SHP77 (cell line): ENCODE measurements around the gene PPP1R14B.
A peak's percentile ranks its signal among the peaks of the same experiment; 100 is the strongest.

Experiments
- DNase-seq, 2 experiments: peaks; one replicate each; lab custom pipeline; 2025; lab: John Stamatoyannopoulos, UW

Gene PPP1R14B

GRCh38 chr11:64230171-64230984 is 16.4 kb downstream of the PPP1R14B start, which contains the start of gene DNAJC4:
TSS of gene DNAJC4 (plus strand) at chr11:64230548. CDS start at chr11:64230855, 307 bp downstream.
- peak; percentile 93 to 94 for DNase-seq

GRCh38 chr11:64229744-64230170 is 17.0 kb downstream of the PPP1R14B start:
- no peak for DNase-seq

GRCh38 chr11:64229090-64229743 is 17.5 kb downstream of the PPP1R14B start:
- DNase-seq, result no peak

DNA sequence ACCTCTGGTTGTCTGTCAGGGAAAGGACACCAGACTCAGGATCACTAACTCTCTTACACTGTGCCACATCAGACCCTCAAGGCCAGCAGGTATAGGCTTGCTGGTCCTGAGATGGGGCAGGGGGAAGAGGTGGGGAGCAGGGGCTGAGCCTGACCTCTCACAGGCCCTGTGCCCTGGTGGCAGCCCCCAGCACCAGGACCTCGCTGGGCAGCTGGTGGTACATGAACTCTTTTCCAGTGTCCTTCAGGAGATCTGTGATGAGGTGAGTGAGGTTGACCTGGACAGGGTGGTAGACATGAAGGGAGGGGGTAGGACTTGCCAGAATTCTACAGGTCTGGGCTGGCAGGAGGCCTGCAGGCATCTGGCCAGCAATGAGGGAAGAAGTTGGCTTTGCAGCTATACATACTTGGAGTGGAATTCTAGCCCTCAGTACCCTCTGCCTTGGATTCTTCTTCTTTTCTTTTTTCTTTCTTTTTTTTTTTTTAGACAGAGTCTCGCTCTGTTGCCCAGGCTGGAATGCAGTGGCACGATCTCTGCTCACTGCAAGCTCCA is 19.3 kb downstream of the PPP1R14B start:
- no peak for DNase-seq

DNA sequence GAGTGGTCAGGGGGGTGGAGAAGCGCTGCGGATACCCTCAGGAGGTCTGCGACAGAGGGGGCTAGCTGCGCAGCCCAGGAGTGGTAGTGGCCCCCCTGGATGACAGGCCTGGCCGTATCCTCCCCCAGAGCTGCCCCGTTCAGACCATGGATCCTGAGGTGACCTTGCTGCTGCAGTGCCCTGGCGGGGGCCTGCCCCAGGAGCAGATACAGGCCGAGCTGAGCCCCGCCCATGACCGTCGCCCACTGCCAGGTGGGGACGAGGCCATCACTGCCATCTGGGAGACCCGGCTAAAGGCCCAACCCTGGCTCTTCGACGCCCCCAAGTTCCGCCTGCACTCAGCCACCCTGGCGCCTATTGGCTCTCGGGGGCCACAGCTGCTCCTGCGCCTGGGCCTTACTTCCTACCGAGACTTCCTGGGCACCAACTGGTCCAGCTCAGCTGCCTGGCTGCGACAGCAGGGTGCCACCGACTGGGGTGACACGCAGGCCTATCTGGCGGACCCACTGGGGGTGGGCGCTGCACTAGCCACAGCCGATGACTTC is 20.2 kb downstream of the PPP1R14B start:
- DNase-seq, result peak; percentile 69 to 83

GRCh38 chr11:64225608-64226506 is 20.9 kb downstream of the PPP1R14B start, which contains the start of the genes NUDT22 and TRPT1:
TSS of gene NUDT22 (plus strand) at chr11:64226274. CDS start at chr11:64226653, 379 bp downstream.
TSS of gene TRPT1 (minus strand) at chr11:64226186. CDS start at chr11:64225860, 326 bp downstream.
- DNase-seq, result peak; percentile 79 to 87

DNA sequence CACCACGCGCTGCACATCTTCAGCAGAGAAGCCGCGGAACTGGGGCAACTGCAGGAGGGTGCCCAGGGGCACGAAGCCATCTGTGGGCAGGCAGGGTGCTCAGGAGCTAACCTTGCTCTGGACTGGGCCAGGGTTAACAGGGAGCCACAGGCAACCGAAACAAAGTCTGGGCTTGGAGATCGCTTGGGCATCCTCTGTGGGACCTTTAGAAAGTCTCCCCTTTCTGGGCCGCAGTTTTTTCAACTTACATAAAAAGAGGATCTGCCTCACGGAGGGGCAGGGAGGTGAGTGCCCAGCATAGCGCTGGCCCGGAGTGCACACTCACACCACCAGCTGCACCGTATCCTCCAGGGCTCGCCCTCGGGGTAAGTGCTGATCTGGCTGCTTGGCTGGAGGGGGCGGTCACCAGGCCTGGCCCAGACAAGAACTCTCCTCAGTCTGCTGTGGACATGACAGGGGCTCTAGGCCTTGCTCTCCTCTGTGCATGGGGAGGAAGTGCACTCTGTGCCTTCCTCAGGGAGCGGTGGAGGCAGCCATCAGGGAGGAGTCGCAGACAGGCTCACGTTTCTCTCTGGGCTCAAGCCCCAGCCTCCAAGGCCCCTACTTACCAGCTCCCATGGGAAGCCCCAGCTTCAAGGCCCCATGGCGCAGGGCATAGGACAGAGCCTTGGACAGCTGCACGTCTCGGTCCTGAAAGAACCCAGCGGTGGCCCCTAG is 21.7 kb downstream of the PPP1R14B start:
- no peak for DNase-seq

DNA sequence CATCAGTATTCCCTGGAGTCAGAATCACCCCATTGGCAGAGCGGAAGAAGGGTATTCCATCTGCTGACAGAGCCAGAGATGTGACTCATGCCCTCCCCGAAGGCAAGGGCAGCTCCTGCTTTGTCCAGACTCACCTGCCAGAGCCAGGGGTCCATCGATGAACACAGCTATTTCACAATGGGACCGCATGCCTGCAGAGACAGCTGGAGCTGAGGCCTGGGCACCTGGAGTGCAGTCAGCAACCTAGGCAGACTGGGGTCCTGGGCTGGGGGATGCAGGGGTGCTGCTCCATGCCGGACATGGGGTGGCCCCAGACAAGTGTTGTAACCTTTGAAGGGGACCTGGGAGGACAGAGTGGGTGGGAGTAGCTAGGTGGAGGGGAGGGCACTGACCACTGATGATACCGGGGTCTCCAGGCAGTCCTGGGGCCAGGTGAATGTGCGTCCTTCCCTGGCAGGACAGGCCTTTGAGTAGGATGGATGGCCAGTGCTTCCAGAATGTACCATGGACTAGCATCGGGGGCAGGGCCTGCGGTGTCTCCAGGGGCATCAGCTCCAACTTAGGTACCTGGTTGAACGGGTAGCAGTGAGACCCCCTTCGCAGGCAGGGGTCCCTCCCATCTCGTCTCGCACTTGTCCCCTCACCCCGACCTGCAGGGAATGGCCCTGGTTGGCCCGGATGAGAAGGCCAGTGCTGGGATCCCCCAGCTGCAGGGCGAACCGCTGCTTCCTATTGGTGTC is 22.4 kb downstream of the PPP1R14B start:
- no peak for DNase-seq

- DNase-seq, result no peak
These were observed 23.6 kb downstream of the PPP1R14B start for GRCh38 chr11:64223001-64223651.

GRCh38 chr11:64222651-64223000 is 24.1 kb downstream of the PPP1R14B start:
- no peak for DNase-seq

GRCh38 chr11:64220798-64221197 is 25.9 kb downstream of the PPP1R14B start:
- no peak for DNase-seq

GRCh38 chr11:64220271-64220670 is 26.5 kb downstream of the PPP1R14B start:
- no peak for DNase-seq

DNA sequence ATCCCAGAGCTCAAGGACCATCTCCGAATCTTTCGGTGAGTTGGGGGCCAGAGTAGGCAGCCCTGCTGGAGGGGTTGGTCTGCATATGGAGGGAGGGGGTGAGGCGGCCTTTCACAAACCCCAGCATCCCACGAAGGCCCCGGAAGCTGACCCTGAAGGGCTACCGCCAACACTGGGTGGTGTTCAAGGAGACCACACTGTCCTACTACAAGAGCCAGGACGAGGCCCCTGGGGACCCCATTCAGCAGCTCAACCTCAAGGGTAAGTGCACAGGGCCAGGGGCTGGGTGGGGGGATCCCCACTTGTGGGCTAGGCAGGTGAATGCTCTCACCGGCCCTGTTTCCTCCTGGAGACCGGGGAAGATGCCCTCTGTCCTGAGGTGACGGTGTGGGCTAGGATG is 27.0 kb downstream of the PPP1R14B start:
- no peak for DNase-seq

DNA sequence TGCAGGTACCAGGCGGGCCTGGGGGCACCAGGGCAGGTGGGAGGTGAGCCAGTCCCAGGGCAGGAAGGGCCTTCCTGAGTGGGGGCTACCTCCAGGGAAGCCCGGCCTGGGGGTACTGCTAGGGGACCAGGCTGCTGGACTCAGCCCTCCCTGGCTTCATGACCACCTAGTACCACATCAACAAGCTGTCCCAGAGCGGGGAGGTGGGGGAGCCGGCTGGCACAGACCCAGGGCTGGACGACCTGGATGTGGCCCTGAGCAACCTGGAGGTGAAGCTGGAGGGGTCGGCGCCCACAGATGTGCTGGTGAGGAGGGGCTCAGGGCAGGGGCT is 27.4 kb downstream of the PPP1R14B start:
- DNase-seq, result no peak

DNA sequence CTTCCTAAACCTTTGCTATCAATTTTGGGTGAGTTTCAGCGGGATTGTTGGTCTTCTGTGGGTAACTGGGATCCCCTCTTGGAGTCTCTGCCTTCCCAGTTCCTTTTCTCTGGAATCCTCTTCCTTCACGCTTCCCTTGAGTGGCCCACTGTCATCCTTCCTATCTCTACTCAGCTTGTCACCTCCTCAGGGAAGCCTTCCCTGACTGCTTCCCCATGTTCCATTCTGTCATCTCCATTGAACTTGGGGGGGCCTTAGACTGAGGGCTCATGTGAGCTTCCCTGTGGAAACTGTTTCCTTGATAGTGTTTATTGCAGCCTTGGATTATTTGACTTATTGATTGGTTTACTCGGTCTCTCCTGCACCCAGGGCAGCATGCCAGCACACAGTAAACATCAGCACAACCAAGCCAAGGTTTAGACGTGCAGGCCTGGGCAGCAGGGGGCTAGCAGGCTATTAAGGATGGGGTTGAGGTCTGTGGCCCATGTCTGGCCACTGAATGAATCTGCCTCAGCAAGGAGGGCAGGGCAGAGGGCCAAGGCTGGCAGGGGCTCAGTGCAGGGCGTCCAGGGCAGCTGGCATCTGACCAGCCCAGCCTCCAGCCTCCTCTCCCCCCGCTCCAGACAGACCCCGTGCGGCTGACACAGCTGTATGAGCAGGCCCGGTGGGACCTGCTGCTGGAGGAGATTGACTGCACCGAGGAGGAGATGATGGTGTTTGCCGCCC is 28.0 kb downstream of the PPP1R14B start:
- no peak for DNase-seq

GRCh38 chr11:64216879-64217278 is 29.9 kb downstream of the PPP1R14B start:
- DNase-seq, result no peak

DNA sequence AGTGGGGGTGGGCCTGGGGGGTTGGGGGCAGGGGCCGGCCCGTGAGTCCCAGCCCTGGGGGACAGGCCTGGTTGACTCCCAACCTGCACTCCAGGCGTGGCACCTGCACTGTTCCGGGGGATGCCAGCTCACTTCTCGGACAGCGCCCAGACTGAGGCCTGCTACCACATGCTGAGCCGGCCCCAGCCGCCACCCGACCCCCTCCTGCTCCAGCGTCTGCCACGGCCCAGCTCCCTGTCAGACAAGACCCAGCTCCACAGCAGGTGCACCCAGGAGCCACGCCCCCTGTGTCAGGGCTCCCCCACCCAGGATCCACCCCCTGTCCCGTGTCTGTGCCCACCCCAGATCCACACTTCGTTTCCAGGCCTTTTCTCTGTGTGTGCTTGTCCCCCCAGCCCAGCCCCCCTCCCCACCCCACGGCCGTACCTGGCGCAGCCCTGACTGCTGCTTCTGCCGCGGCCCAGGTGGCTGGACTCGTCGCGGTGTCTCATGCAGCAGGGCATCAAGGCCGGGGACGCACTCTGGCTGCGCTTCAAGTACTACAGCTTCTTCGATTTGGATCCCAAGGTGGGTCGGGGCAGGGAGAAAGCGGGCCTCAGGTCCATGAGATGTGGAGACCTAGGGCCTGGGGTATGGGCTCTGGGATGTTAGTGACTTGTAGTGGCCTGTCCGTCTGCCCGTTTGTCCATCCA is 35.4 kb downstream of the PPP1R14B start:
- no peak for DNase-seq

GRCh38 chr11:64210301-64211020 is 36.3 kb downstream of the PPP1R14B start:
- DNase-seq, result no peak
